Measurements from ENCODE around the gene CYP2E1. TPM values are rescaled to one million over a fixed set of nuclear protein-coding genes. Genes with fewer than 3 reads are reported as not detected.
A peak's percentile ranks its signal among the peaks of the same experiment; 100 is the strongest.

Gene CYP2E1
- total and polyA plus RNA-seq, 12 donors, result 0.47 to 2.0 (median 0.95) TPM; not detected in 2

GRCh38 chr10:133554600-133554999 is 27.4 kb downstream of the CYP2E1 start:
- Histone ChIP-seq H3K36me3 (no peaks in the 10 kb centered on the region), H3K4me3 (no peak overlapping the region), H3K9me3 (peaks cover 0 to under 1% (median 0%) of the 10 kb centered on the region in 11 donors), H3K4me1 (no peaks in the 10 kb centered on the region), H3K27ac (no peak overlapping the region), H3K27me3 (peaks cover 0 to 37% (median 21%) of the 10 kb centered on the region in 7 donors)
- no peak for TF ChIP-seq CTCF (IDR thresholded peaks at IDR 0.05)
- intact Hi-C loops (cut with DNase I), result no loop called here
- DNase-seq (no peak), ATAC-seq (no peak)
- 76 to 77% methylated on average over 4 of the region's 4 CpGs for WGBS, 2 donors

- peak in 1 of 8 donors; percentile 30 for ATAC-seq
- no peak for TF ChIP-seq CTCF (IDR thresholded peaks at IDR 0.05)
- no peak overlapping the region for H3K27ac ChIP-seq
- H3K4me3 ChIP-seq, result no peak overlapping the region
- H3K27me3 ChIP-seq, result peaks cover 0 to 34% (median 17%) of the 10 kb centered on the region in 7 donors
- no peak for DNase-seq
- intact Hi-C loops (cut with DNase I), result no loop called here
- H3K36me3 ChIP-seq, result no peaks in the 10 kb centered on the region
- H3K9me3 ChIP-seq, result no peaks in the 10 kb centered on the region
- no peaks in the 10 kb centered on the region for H3K4me1 ChIP-seq
- 72 to 76% methylated on average over 8 of the region's 8 CpGs for WGBS, 2 donors
Observed at GRCh38 chr10:133555521-133555920, 28.4 kb downstream of the CYP2E1 start.

GRCh38 chr10:133557381-133557780 is 30.2 kb downstream of the CYP2E1 start:
- H3K4me1 ChIP-seq, result no peaks in the 10 kb centered on the region
- DNase-seq (no peak), ATAC-seq (no peak)
- no peak overlapping the region for H3K27ac ChIP-seq
- H3K4me3 ChIP-seq, result no peak overlapping the region
- H3K9me3 ChIP-seq, result no peaks in the 10 kb centered on the region
- H3K27me3 ChIP-seq, result peaks cover 0 to 31% (median 17%) of the 10 kb centered on the region in 7 donors
- intact Hi-C loops (cut with DNase I), result no loop called here
- peak in 1 of 9 donors; percentile 9 for TF ChIP-seq CTCF (IDR thresholded peaks at IDR 0.05)
- no peaks in the 10 kb centered on the region for H3K36me3 ChIP-seq
- WGBS, 2 donors, result 37 to 43% methylated on average over 3 of the region's 3 CpGs

GRCh38 chr10:133559216-133559615 is 32.1 kb downstream of the CYP2E1 start:
- H3K27me3 ChIP-seq, result peaks cover 0 to 23% (median 15%) of the 10 kb centered on the region in 7 donors
- no peak overlapping the region for H3K4me3 ChIP-seq
- no peaks in the 10 kb centered on the region for H3K9me3 ChIP-seq
- no peaks in the 10 kb centered on the region for H3K36me3 ChIP-seq
- H3K4me1 ChIP-seq, result no peaks in the 10 kb centered on the region
- no peak overlapping the region for H3K27ac ChIP-seq
- 80 to 83% methylated on average over 11 of the region's 11 CpGs for WGBS, 2 donors
- TF ChIP-seq CTCF (IDR thresholded peaks at IDR 0.05), result no peak
- intact Hi-C loops (cut with DNase I), result no loop called here
- DNase-seq (no peak), ATAC-seq (no peak)

All from heart right ventricle (tissue), 16 donors.